HepG2 (cell line): ENCODE data around the gene GALNT18. TPM values are rescaled to one million over a fixed set of nuclear protein-coding genes. Genes with fewer than 3 reads are reported as not detected.

ENCODE experiments used
- ATAC-seq: fragments of 200-7000 bp; cut with Tn5 transposase; 3 replicates; pipeline ENCODE4 v1.9.1; 2020; ENCODE audit warnings: mild to moderate bottlenecking, moderate library complexity
- BruUV-seq: library from RNA; stranded (reverse); fragments of 400-500 nt; replicated peaks from 2 replicates; lab custom pipeline; 2021; lab: Mats Ljungman, UMichigan
- CTCF ChIA-PET: fragments of 300-600 bp; formaldehyde crosslinking; extraction: SDS; loops from one replicate; lab custom pipeline; 2021; ENCODE audit warnings: low total read pairs, inconsistent platforms, low intra/inter-chr PET ratio; lab: Yijun Ruan, JAX
- POLR2A ChIA-PET: fragments of 350-600 bp; sonication (Branson Sonifier 250); formaldehyde crosslinking; loops from one replicate; lab custom pipeline; 2020; ENCODE audit warnings: antibody characterized with exemption, inconsistent platforms; lab: Yijun Ruan, JAX
- DNase-seq: peaks from one replicate; pipeline ENCODE4 v3.0.0-alpha.2; 2015; ENCODE audit warnings: low spot score
- FAIRE-seq: peaks from 3 replicates; lab custom pipeline; 2011; peaks lifted over from hg19 to GRCh38; lab: Jason Lieb, UNC
- H2AFZ ChIP-seq: one replicate; pipeline ENCODE4 v1.6.1; 2011; ENCODE audit warnings: low read length, inconsistent platforms
- H3K27ac ChIP-seq: fragments of 300-600 bp; 3 replicates; pipeline ENCODE4 v1.8.0; 2011; ENCODE audit warnings: mixed run types, mild to moderate bottlenecking, mixed read lengths, low read length, inconsistent platforms; ENCODE audit not compliant: insufficient read depth; ENCODE audit errors: extremely low read length
- H3K27me3 ChIP-seq, 2 experiments: fragments of 200-600 bp in 1 of 2; 2 replicates in 1 of 2; 3 replicates in 1 of 2; pipeline versions ENCODE4 v1.6.0 to v1.8.0; 2011; ENCODE audit warnings: low read length in 2 of 2, mild to moderate bottlenecking in 2 of 2, moderate library complexity in 2 of 2, inconsistent platforms in 1 of 2; ENCODE audit not compliant: insufficient read depth in 2 of 2, control insufficient read depth in 1 of 2
- H3K36me3 ChIP-seq, 2 experiments: fragments of 200-600 bp in 1 of 2; replicated peaks in 1 of 2; 2 replicates in 1 of 2; 3 replicates in 1 of 2; pipeline versions ENCODE4 v1.5.1 to v1.8.0; 2011; ENCODE audit warnings: low read length in 2 of 2, inconsistent platforms in 1 of 2; ENCODE audit not compliant: insufficient read depth in 2 of 2, control insufficient read depth in 1 of 2
- H3K4me1 ChIP-seq: 2 replicates; pipeline ENCODE4 v1.5.1; 2012; ENCODE audit warnings: low read length, inconsistent platforms; ENCODE audit not compliant: insufficient read depth
- H3K4me2 ChIP-seq: 2 replicates; pipeline ENCODE4 v1.6.0; 2011; ENCODE audit warnings: low read depth, low read length, inconsistent platforms
- H3K4me3 ChIP-seq, 3 experiments: fragments of 200-600 bp in 1 of 3; sonication (generic), shearing (Covaris generic) in 1 of 3; replicated peaks in 1 of 3; 2 replicates each; pipeline ENCODE4 v1.5.1; 2011 to 2016; ENCODE audit warnings: low read length in 3 of 3, inconsistent platforms in 2 of 3, low read depth in 2 of 3, mild to moderate bottlenecking in 2 of 3, control low read depth in 1 of 3, mixed read lengths in 1 of 3; ENCODE audit not compliant: insufficient read depth in 1 of 3
- H3K79me2 ChIP-seq: one replicate; pipeline ENCODE4 v1.6.1; 2011; ENCODE audit warnings: low read length, inconsistent platforms; ENCODE audit not compliant: insufficient read depth
- H3K9ac ChIP-seq: 2 replicates; pipeline ENCODE4 v1.6.0; 2011; ENCODE audit warnings: mild to moderate bottlenecking, low read depth, low read length, inconsistent platforms; ENCODE audit not compliant: insufficient read depth
- H3K9me3 ChIP-seq: 2 replicates; pipeline ENCODE4 v1.5.1; 2012; ENCODE audit warnings: mild to moderate bottlenecking, low read length
- H4K20me1 ChIP-seq: 2 replicates; pipeline ENCODE4 v1.6.0; 2011; ENCODE audit warnings: inconsistent platforms, mild to moderate bottlenecking, low read length, moderate library complexity; ENCODE audit not compliant: insufficient read depth
- FOXM1 ChIP-seq: sonication (generic); formaldehyde crosslinking; IDR thresholded peaks from 2 replicates; pipeline ENCODE4 v1.5.0; 2020; ENCODE audit warnings: missing genetic modification reagents
- IRF9 ChIP-seq: sonication (generic); formaldehyde crosslinking; IDR thresholded peaks from 2 replicates; pipeline ENCODE4 v1.8.0; 2022; ENCODE audit warnings: missing genetic modification reagents, mild to moderate bottlenecking, borderline replicate concordance
- KDM1A ChIP-seq: IDR thresholded peaks from 2 replicates; pipeline ENCODE4 v1.6.1; 2016; ENCODE audit warnings: missing compliant biosample characterization
- KLF6 ChIP-seq: IDR thresholded peaks from 2 replicates; pipeline ENCODE4 v1.8.0; 2016; ENCODE audit warnings: missing biosample characterization, missing genetic modification reagents
- MAF1 ChIP-seq: sonication (generic); formaldehyde crosslinking; IDR thresholded peaks from 2 replicates; pipeline ENCODE4 v1.5.0; 2020; ENCODE audit warnings: missing genetic modification reagents, borderline replicate concordance
- NKX3-1 ChIP-seq: sonication (generic); formaldehyde crosslinking; IDR thresholded peaks from 2 replicates; pipeline ENCODE4 v1.5.0; 2020; ENCODE audit warnings: missing genetic modification reagents
- PHF5A ChIP-seq: IDR thresholded peaks from one replicate; pipeline ENCODE4 v1.6.1; 2018; ENCODE audit warnings: low read depth, missing genetic modification reagents; ENCODE audit not compliant: unreplicated experiment
- POLR2A ChIP-seq, 2 experiments: IDR thresholded peaks; 2 replicates each; pipeline ENCODE4 v1.6.1; 2011; ENCODE audit warnings: low read depth in 2 of 2, low read length in 2 of 2, mild to moderate bottlenecking in 1 of 2, moderate library complexity in 1 of 2; ENCODE audit not compliant: insufficient read depth in 1 of 2
- PRPF4 ChIP-seq: fragments of 200-400 bp; formaldehyde crosslinking; IDR thresholded peaks from 2 replicates; pipeline ENCODE4 v1.6.1; 2016; ENCODE audit warnings: low read length, low read depth; ENCODE audit not compliant: poor library complexity, severe bottlenecking
- SMAD1 ChIP-seq: sonication (generic); formaldehyde crosslinking; IDR thresholded peaks from 2 replicates; pipeline ENCODE4 v1.4.0; 2020; ENCODE audit warnings: missing genetic modification reagents, low read depth, mild to moderate bottlenecking, borderline replicate concordance
- XBP1 ChIP-seq: sonication (generic); formaldehyde crosslinking; IDR thresholded peaks from 2 replicates; pipeline ENCODE4 v1.5.0; 2020; ENCODE audit warnings: missing genetic modification reagents
- ZNF337 ChIP-seq: sonication (generic); formaldehyde crosslinking; IDR thresholded peaks from 2 replicates; pipeline ENCODE4 v1.5.1; 2020; ENCODE audit warnings: missing genetic modification reagents, low read depth, mild to moderate bottlenecking, borderline replicate concordance
- ZNF629 ChIP-seq: sonication (generic); formaldehyde crosslinking; conservative IDR thresholded peaks from 2 replicates; pipeline ENCODE4 v1.5.0; 2020; ENCODE audit warnings: missing genetic modification reagents
- ZNF75D ChIP-seq: sonication (generic); formaldehyde crosslinking; IDR thresholded peaks from 2 replicates; pipeline ENCODE4 v1.8.1; 2023; ENCODE audit warnings: missing genetic modification reagents, mild to moderate bottlenecking, borderline replicate concordance
- WGBS: methylation state at CpG from one replicate; pipeline ENCODE4 v1.1.6; 2017; ENCODE audit warnings: low lambda C conversion rate; 5-methylcytosine and 5-hydroxymethylcytosine counted together
- in situ Hi-C: cut with HindIII; loops from 2 replicates; pipeline ENCODE4 v1.10.0; 2017; ENCODE audit warnings: low pct_unique_long_range_greater_than_20kb; ENCODE audit not compliant: extremely low pct_ligation_motif_present
- intact Hi-C: fragments of 100-400 bp; cut with micrococcal nuclease; formaldehyde crosslinking; loops from one replicate; pipeline ENCODE4 v1.10.0; 2022; ENCODE audit not compliant: unreplicated experiment
- polyA plus RNA-seq, 8 experiments: library from polyadenylated mRNA; depleted of rRNA in 3 of 8; stranded (reverse) in 7 of 8; unstranded in 1 of 8; fragments of >200 nt; fragmentation: Illumina TruSeq in 4 of 8; extraction: Trizol in 4 of 8; gene quantifications; 2 replicates each; pipeline versions ENCODE4 v1.2.1 to v1.2.3, GENCODE V29; 2011 to 2016; ENCODE audit warnings: low read depth in 4 of 8, missing spikeins in 1 of 8, mixed read lengths in 1 of 8; ENCODE audit not compliant: insufficient read depth in 1 of 8
- total RNA-seq, 5 experiments: library from RNA; depleted of rRNA; stranded (reverse); fragments of >200 nt; fragmentation: Illumina TruSeq; extraction: Trizol; gene quantifications; 2 replicates each; pipeline ENCODE4 v1.2.3, GENCODE V29; 2016; ENCODE audit warnings: low read depth in 1 of 5

GALNT18 gene
- total and polyA plus RNA-seq, 2 of the 13 experiments (the other 11 are each of a cell fraction or from before 2014, with no cell fraction given), result 0.11 TPM; not detected in 1

GRCh38 chr11:11524436-11525061, 97.3 kb downstream of the GALNT18 start (continued):
- TF ChIP-seq IRF9 (CRISPR knock-in tag) (no peak), MAF1 (CRISPR knock-in tag) (no peak), FOXM1 (CRISPR knock-in tag) (no peak), ZNF629 (no peak)
- TF ChIP-seq, all 625 proteins: peak for 0

- no peaks in the 10 kb centered on the region for H3K4me1 ChIP-seq
- H3K36me3 ChIP-seq, result no peaks in the 10 kb centered on the region
- H2AFZ ChIP-seq, result no peak overlapping the region
- intact Hi-C loops, result no loop called here
- no CpG with 5 or more reads among the region's 4 CpGs for WGBS
- H3K9me3 ChIP-seq, result no peaks in the 10 kb centered on the region
- no peak for DNase-seq
- no peak overlapping the region for H3K4me2 ChIP-seq
- peaks cover 4 to 8% of the 10 kb centered on the region in 2 experiments; a peak in 3 of 5 replicates for H3K27me3 ChIP-seq
- ChIA-PET POLR2A (no interaction called here), CTCF (no interaction called here)
- no peak overlapping the region for H3K4me3 ChIP-seq
- TF ChIP-seq SMAD1, result no peak
- no peak for TF ChIP-seq PHF5A (CRISPR knock-in tag)
- no peak for TF ChIP-seq XBP1 (CRISPR knock-in tag)
- TF ChIP-seq ZNF337 (CRISPR knock-in tag), result no peak
- TF ChIP-seq PRPF4, result no peak
- no peak for TF ChIP-seq KDM1A (CRISPR knock-in tag)
- TF ChIP-seq NKX3-1 (CRISPR knock-in tag), result no peak
- TF ChIP-seq KLF6 (CRISPR knock-in tag), result no peak
- TF ChIP-seq ZNF75D (CRISPR knock-in tag), result no peak
- no peak for TF ChIP-seq POLR2A (IDR thresholded peaks at IDR 0.05; ENCODE audit: insufficient read depth in 1 of 2, low read depth in 2 of 2, low read length in 2 of 2)
- no peaks in the 10 kb centered on the region for H4K20me1 ChIP-seq
- H3K79me2 ChIP-seq, result no peaks in the 10 kb centered on the region
- no peak overlapping the region for H3K9ac ChIP-seq
- in situ Hi-C loops, result no loop called here
- FAIRE-seq, result no peak
- H3K27ac ChIP-seq, result no peak overlapping the region
- no TSS peak for BruUV-seq
- no peak for ATAC-seq
Measured at GRCh38 chr11:11522591-11522990, 99.2 kb downstream of the GALNT18 start.
